Lower lobe of right lung (tissue), 2 donors: ENCODE measurements around the gene GSTT4. TPM values are rescaled to one million over a fixed set of nuclear protein-coding genes. Genes with fewer than 3 reads are reported as not detected.
"Not testable (repeated sequence)": the region's sequence is repeated elsewhere in the genome, so short reads cannot be mapped to it uniquely, and the experiment has no call there.

Experiments
- ATAC-seq, 2 donors: fragments of 200-7000 bp; cut with Tn5 transposase; one replicate each; pipeline ENCODE4 v1.9.1; 2020 to 2022; ENCODE audit warnings: mild to moderate bottlenecking in 2 of 2, moderate library complexity in 2 of 2
- DNase-seq: peaks from one replicate; pipeline ENCODE4 v3.0.0-alpha.2; 2020
- H3K27ac ChIP-seq: fragments of 200-600 bp; one replicate; pipeline ENCODE4 v1.8.0; 2022
- H3K27me3 ChIP-seq: fragments of 200-600 bp; one replicate; pipeline ENCODE4 v1.8.0; 2022; ENCODE audit warnings: low read depth
- H3K36me3 ChIP-seq: fragments of 200-600 bp; one replicate; pipeline ENCODE4 v1.8.0; 2022; ENCODE audit warnings: mild to moderate bottlenecking
- H3K4me1 ChIP-seq: fragments of 200-600 bp; one replicate; pipeline ENCODE4 v1.8.0; 2022
- H3K4me3 ChIP-seq: fragments of 200-600 bp; one replicate; pipeline ENCODE4 v1.8.0; 2022; ENCODE audit warnings: mild to moderate bottlenecking
- H3K9me3 ChIP-seq: fragments of 200-600 bp; one replicate; pipeline ENCODE4 v1.8.0; 2022
- CTCF ChIP-seq: fragments of 200-600 bp; IDR thresholded peaks from one replicate; pipeline ENCODE4 v1.8.0; 2022; ENCODE audit warnings: antibody characterized with exemption, mild to moderate bottlenecking
- intact Hi-C: fragments of 100-400 bp; cut with DNase I; formaldehyde crosslinking; loops from one replicate; pipeline ENCODE4 v1.11.0; 2022
- total RNA-seq: library from RNA; stranded (reverse); fragmentation: NEBNext Ultra II Directional; extraction: Animal tissue kit (Norgen Biotek cat#: 25700); gene quantifications from one replicate; pipeline ENCODE4 v1.2.1, GENCODE V29; 2021
- donor health status: DM: no; HTN: yes; CAD: no; lungs with severe emphysema.

Gene GSTT4
- total RNA-seq, 1 donor from 2014 or later: not detected

GRCh38 chr22:23970201-23970641 lies 35.0 kb downstream of the GSTT4 start:
- no peaks in the 10 kb centered on the region for H3K27me3 ChIP-seq
- H3K4me3 ChIP-seq: no peak overlapping the region
- DNase-seq (no peak), ATAC-seq (no peak)
- H3K27ac ChIP-seq: no peak overlapping the region
- no peaks in the 10 kb centered on the region for H3K4me1 ChIP-seq
- H3K36me3 ChIP-seq: peaks cover 29% of the 10 kb centered on the region
- intact Hi-C loops: loop anchor here (10.0 kb wide), 1 partner anchor 45 kb away; no protein-coding TSS in a partner anchor
- no peaks in the 10 kb centered on the region for H3K9me3 ChIP-seq
- no peak for TF ChIP-seq CTCF

- intact Hi-C loops: no loop called here
- no peak overlapping the region for H3K27ac ChIP-seq
- no peaks in the 10 kb centered on the region for H3K9me3 ChIP-seq
- H3K4me3 ChIP-seq: no peak overlapping the region
- ATAC-seq: no peak
- no peak for TF ChIP-seq CTCF
- H3K27me3 ChIP-seq: no peaks in the 10 kb centered on the region
- no peak for DNase-seq
- no peaks in the 10 kb centered on the region for H3K4me1 ChIP-seq
- peaks cover 29% of the 10 kb centered on the region for H3K36me3 ChIP-seq
Observed at GRCh38 chr22:23969071-23969470, 36.2 kb downstream of the GSTT4 start.

GRCh38 chr22:23966568-23966967 lies 38.7 kb downstream of the GSTT4 start, which contains the start of gene DDTL:
DDTL (plus strand) TSS chr22:23966888; CDS start chr22:23966915, 27 bp downstream.
- H3K27ac ChIP-seq, intact Hi-C loops, H3K27me3 ChIP-seq, H3K4me3 ChIP-seq, DNase-seq, H3K9me3 ChIP-seq, H3K4me1 ChIP-seq: not testable (repeated sequence)
- peaks cover 25% of the 10 kb centered on the region for H3K36me3 ChIP-seq
- ATAC-seq: peak; percentile 97 to 99

- intact Hi-C loops, H3K4me1 ChIP-seq, H3K27me3 ChIP-seq, H3K9me3 ChIP-seq, H3K27ac ChIP-seq, H3K4me3 ChIP-seq, DNase-seq: not testable (repeated sequence)
- peaks cover 20% of the 10 kb centered on the region for H3K36me3 ChIP-seq
- peak; percentile 59 to 61 for ATAC-seq
Observed at GRCh38 chr22:23966094-23966493, 39.2 kb downstream of the GSTT4 start.

GRCh38 chr22:23961084-23961771 lies 44.0 kb downstream of the GSTT4 start, which contains the start of gene GSTT2B:
GSTT2B (minus strand) TSS chr22:23961195; CDS start chr22:23961131, 64 bp downstream.
- H3K27me3 ChIP-seq, intact Hi-C loops, H3K4me3 ChIP-seq, H3K9me3 ChIP-seq, DNase-seq, H3K4me1 ChIP-seq, H3K36me3 ChIP-seq, H3K27ac ChIP-seq: not testable (repeated sequence)
- peak; percentile 94 to 95 for ATAC-seq

- peak; percentile 83 for TF ChIP-seq CTCF
- H3K9me3 ChIP-seq, intact Hi-C loops, H3K27ac ChIP-seq, H3K27me3 ChIP-seq, H3K36me3 ChIP-seq, H3K4me1 ChIP-seq, H3K4me3 ChIP-seq: not testable (repeated sequence)
- DNase-seq (peak; percentile 56), ATAC-seq (peak; percentile 70 to 83)
Observed at GRCh38 chr22:23956301-23956900, 48.9 kb downstream of the GSTT4 start.

GRCh38 chr22:23955886-23956285 lies 49.4 kb downstream of the GSTT4 start:
- H3K27ac ChIP-seq, ATAC-seq, H3K36me3 ChIP-seq, DNase-seq, H3K27me3 ChIP-seq, H3K9me3 ChIP-seq, H3K4me3 ChIP-seq, H3K4me1 ChIP-seq, intact Hi-C loops: not testable (repeated sequence)

- H3K27ac ChIP-seq, intact Hi-C loops, H3K4me1 ChIP-seq, DNase-seq, H3K4me3 ChIP-seq, H3K36me3 ChIP-seq, H3K27me3 ChIP-seq, H3K9me3 ChIP-seq, ATAC-seq: not testable (repeated sequence)
Observed at GRCh38 chr22:23954991-23955305, 50.3 kb downstream of the GSTT4 start.

GRCh38 chr22:23954193-23954990 lies 50.9 kb downstream of the GSTT4 start:
- H3K4me3 ChIP-seq, H3K27ac ChIP-seq, intact Hi-C loops, DNase-seq, H3K9me3 ChIP-seq, H3K4me1 ChIP-seq, ATAC-seq, H3K36me3 ChIP-seq, H3K27me3 ChIP-seq: not testable (repeated sequence)

GRCh38 chr22:23953485-23953884 lies 51.8 kb downstream of the GSTT4 start:
- intact Hi-C loops, H3K4me1 ChIP-seq, H3K9me3 ChIP-seq, H3K27ac ChIP-seq, H3K27me3 ChIP-seq, ATAC-seq, H3K36me3 ChIP-seq, H3K4me3 ChIP-seq, DNase-seq: not testable (repeated sequence)
